Endodermal cell (in vitro differentiated cells): ENCODE data around the gene HNRNPA1. TPM values are rescaled to one million over a fixed set of nuclear protein-coding genes. Genes with fewer than 3 reads are reported as not detected.

Experiments
- DNase-seq: peaks from one replicate; pipeline ENCODE4 v3.0.0-alpha.2; 2017
- H3K27ac ChIP-seq: 2 replicates; pipeline ENCODE4 v1.5.1; 2013; ENCODE audit warnings: mild to moderate bottlenecking, low read depth, low read length, moderate library complexity
- H3K27me3 ChIP-seq: 2 replicates; pipeline ENCODE4 v1.6.1; 2013; ENCODE audit warnings: mild to moderate bottlenecking, low read length, moderate library complexity; ENCODE audit not compliant: insufficient read depth, control insufficient read depth, poor library complexity, severe bottlenecking
- H3K36me3 ChIP-seq: 2 replicates; pipeline ENCODE4 v1.7.0; 2013; ENCODE audit warnings: mild to moderate bottlenecking, low read length, moderate library complexity; ENCODE audit not compliant: control insufficient read depth, insufficient read depth
- H3K4me1 ChIP-seq: one replicate; pipeline ENCODE4 v1.7.0; 2013; ENCODE audit warnings: low read length; ENCODE audit not compliant: control insufficient read depth, insufficient read depth
- H3K4me3 ChIP-seq: 2 replicates; pipeline ENCODE4 v1.5.1; 2013; ENCODE audit warnings: mild to moderate bottlenecking, low read length, moderate library complexity
- H3K9ac ChIP-seq: 2 replicates; pipeline ENCODE4 v1.6.1; 2013; ENCODE audit warnings: mild to moderate bottlenecking, low read length, moderate library complexity; ENCODE audit not compliant: poor library complexity, severe bottlenecking; ENCODE audit errors: extremely low read depth
- H3K9me3 ChIP-seq: 2 replicates; pipeline ENCODE4 v1.6.1; 2013; ENCODE audit warnings: mild to moderate bottlenecking, low read length, moderate library complexity; ENCODE audit not compliant: control insufficient read depth
- H3K27ac Mint-ChIP-seq: 2 replicates; pipeline ENCODE4 v1.8.0; 2020; ENCODE audit warnings: mixed read lengths
- H3K27me3 Mint-ChIP-seq: 2 replicates; pipeline ENCODE4 v1.8.0; 2021; ENCODE audit warnings: mild to moderate bottlenecking, mixed read lengths; ENCODE audit not compliant: insufficient read depth
- H3K36me3 Mint-ChIP-seq: 2 replicates; pipeline ENCODE4 v1.8.0; 2020; ENCODE audit warnings: low read depth, mixed read lengths
- H3K4me1 Mint-ChIP-seq: 2 replicates; pipeline ENCODE4 v1.8.0; 2020; ENCODE audit warnings: mixed read lengths
- H3K4me3 Mint-ChIP-seq: 2 replicates; pipeline ENCODE4 v1.8.0; 2020; ENCODE audit warnings: mild to moderate bottlenecking, moderate library complexity, mixed read lengths
- H3K9me3 Mint-ChIP-seq: 2 replicates; pipeline ENCODE4 v1.8.0; 2020; ENCODE audit warnings: mild to moderate bottlenecking, mixed read lengths
- CTCF ChIP-seq: fragments of 200-600 bp; sonication (generic); conservative IDR thresholded peaks from 2 replicates; pipeline ENCODE4 v1.5.0; 2021; ENCODE audit warnings: antibody characterized with exemption, mild to moderate bottlenecking
- WGBS, 2 experiments: methylation state at CpG; one replicate each; pipeline versions ENCODE4 v1.1.5 to v1.1.7; 2013; ENCODE audit warnings: missing lambda C conversion rate in 2 of 2, mixed read lengths in 1 of 2; ENCODE audit not compliant: insufficient coverage in 1 of 2, insufficient read length in 1 of 2; 5-methylcytosine and 5-hydroxymethylcytosine counted together
- total RNA-seq, 2 donors: library from RNA; stranded (reverse); fragmentation: NEBNext Ultra II Directional in 1 of 2; extraction: Animal tissue kit (Norgen Biotek cat#: 25700) in 1 of 2; gene quantifications; 2 replicates in 1 of 2; 3 replicates in 1 of 2; pipeline ENCODE4 v1.2.1, GENCODE V29; 2021

Gene HNRNPA1
- total RNA-seq, 2 donors from 2014 or later, result 2,414 to 2,488 TPM

- no peaks in the 10 kb centered on the region for H3K36me3 Mint-ChIP-seq
- no peak overlapping the region for H3K4me3 Mint-ChIP-seq
- Histone ChIP-seq H3K4me1 (peaks cover 7% of the 10 kb centered on the region), H3K27ac (no peak overlapping the region), H3K27me3 (no peaks in the 10 kb centered on the region), H3K4me3 (no peak overlapping the region), H3K36me3 (no peaks in the 10 kb centered on the region), H3K9ac (no peak overlapping the region), H3K9me3 (no peaks in the 10 kb centered on the region)
- H3K27me3 Mint-ChIP-seq, result peaks cover 4% of the 10 kb centered on the region
- H3K9me3 Mint-ChIP-seq, result no peaks in the 10 kb centered on the region
- peaks cover 16% of the 10 kb centered on the region for H3K4me1 Mint-ChIP-seq
- TF ChIP-seq CTCF, result peak; percentile 91
- 79 to 92% methylated on average over 5 to 8 of the region's 9 CpGs for WGBS, 2 experiments
- peak; percentile 97 for DNase-seq
- no peak overlapping the region for H3K27ac Mint-ChIP-seq
These were observed 13.8 kb downstream of the HNRNPA1 start for GRCh38 chr12:54294152-54294952.

- H3K27ac ChIP-seq, result no peak overlapping the region
- H3K4me1 Mint-ChIP-seq, result peaks cover 23% of the 10 kb centered on the region
- peak overlapping the region; percentile 29 for H3K27ac Mint-ChIP-seq
- TF ChIP-seq CTCF, result no peak
- H3K9me3 ChIP-seq, result no peaks in the 10 kb centered on the region
- H3K36me3 Mint-ChIP-seq, result no peaks in the 10 kb centered on the region
- H3K27me3 Mint-ChIP-seq, result peaks cover 10% of the 10 kb centered on the region
- no peak overlapping the region for H3K4me3 Mint-ChIP-seq
- H3K4me1 ChIP-seq, result peaks cover 7% of the 10 kb centered on the region
- H3K27me3 ChIP-seq, result no peaks in the 10 kb centered on the region
- no peak overlapping the region for H3K4me3 ChIP-seq
- WGBS, 2 experiments, result 83 to 91% methylated on average over 6 to 9 of the region's 9 CpGs
- no peaks in the 10 kb centered on the region for H3K36me3 ChIP-seq
- H3K9ac ChIP-seq, result no peak overlapping the region
- no peak for DNase-seq
- no peaks in the 10 kb centered on the region for H3K9me3 Mint-ChIP-seq
These were observed 14.5 kb downstream of the HNRNPA1 start for GRCh38 chr12:54294953-54295566.

- no peaks in the 10 kb centered on the region for H3K36me3 ChIP-seq
- H3K4me3 Mint-ChIP-seq, result no peak overlapping the region
- H3K9me3 ChIP-seq, result no peaks in the 10 kb centered on the region
- H3K9me3 Mint-ChIP-seq, result no peaks in the 10 kb centered on the region
- no peak for TF ChIP-seq CTCF
- H3K4me1 ChIP-seq, result peaks cover 18% of the 10 kb centered on the region
- WGBS, 2 experiments, result 92 to 100% methylated on average over 4 to 5 of the region's 5 CpGs
- no peaks in the 10 kb centered on the region for H3K27me3 ChIP-seq
- no peak overlapping the region for H3K9ac ChIP-seq
- peaks cover 13% of the 10 kb centered on the region for H3K27me3 Mint-ChIP-seq
- peaks cover 38% of the 10 kb centered on the region for H3K4me1 Mint-ChIP-seq
- H3K4me3 ChIP-seq, result no peak overlapping the region
- no peak overlapping the region for H3K27ac Mint-ChIP-seq
- no peaks in the 10 kb centered on the region for H3K36me3 Mint-ChIP-seq
- H3K27ac ChIP-seq, result no peak overlapping the region
- no peak for DNase-seq
These were observed 16.0 kb downstream of the HNRNPA1 start for GRCh38 chr12:54296393-54297099.
